ENCODE data around the gene PRELID3B. TPM values are rescaled to one million over a fixed set of nuclear protein-coding genes. Genes with fewer than 3 reads are reported as not detected.
A peak's percentile ranks its signal among the peaks of the same experiment; 100 is the strongest.

The PRELID3B gene
- total and polyA plus RNA-seq, 4 donors: 19.9 to 61.1 (median 41.2) TPM

DNA sequence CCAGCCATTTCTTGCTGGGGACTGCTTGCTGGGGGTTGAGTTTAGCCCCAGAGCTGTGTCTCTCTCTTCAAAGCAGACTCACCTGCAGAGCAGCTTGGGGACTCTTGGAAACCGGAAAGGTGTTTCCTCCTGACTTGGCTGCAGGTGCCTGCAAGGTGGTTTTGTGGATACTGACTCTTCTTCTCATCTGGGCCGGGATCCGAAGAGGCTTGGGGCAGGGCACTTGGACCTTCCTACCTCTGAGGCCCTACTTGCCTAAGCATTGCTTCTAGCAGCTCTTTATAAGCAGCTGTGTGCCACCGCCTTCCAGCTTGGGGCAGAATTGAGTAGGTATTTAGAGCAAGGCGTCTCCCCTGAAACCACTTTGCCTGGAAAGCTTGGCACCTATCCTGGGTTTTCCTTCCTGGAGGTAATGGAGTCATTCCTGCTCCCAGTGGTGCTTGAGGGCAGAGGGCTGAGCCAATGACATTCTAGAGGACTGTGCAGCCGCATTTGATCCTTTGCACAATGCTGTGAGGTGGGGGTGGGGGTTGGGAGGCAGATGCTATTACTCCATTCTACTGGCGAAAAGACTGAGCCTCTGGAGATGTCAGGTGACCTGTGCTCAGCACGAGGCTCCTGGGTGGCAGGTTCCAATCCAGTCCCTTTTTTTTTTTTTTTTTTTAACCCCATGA lies 32.1 kb downstream of the PRELID3B start:
- H3K27ac ChIP-seq (ENCODE audit: low read depth in 1 of 2, low read length in 1 of 2): peak overlapping the region in 1 of 2 donors; percentile 64
- H3K9ac ChIP-seq (ENCODE audit: insufficient read depth in 1 of 2, low read length in 2 of 2): no peak overlapping the region
- ATAC-seq (ENCODE audit: insufficient read depth, low FRiP score) (no peak), DNase-seq (peak in 1 of 3 donors; percentile 66)
- 55 to 68% methylated on average over 8 of the region's 8 CpGs for WGBS, 2 donors
- peaks cover 0 to 27% (median 17%) of the 10 kb centered on the region in 5 donors for H3K4me1 ChIP-seq (ENCODE audit: control insufficient read depth in 5 of 5, insufficient read depth in 5 of 5, low read length in 5 of 5)
- no peak overlapping the region for H3K4me3 ChIP-seq
- no peaks in the 10 kb centered on the region for H3K9me3 ChIP-seq (ENCODE audit: control insufficient read depth in 4 of 4, insufficient read depth in 3 of 4, low read length in 3 of 4)
- H3K27me3 ChIP-seq (ENCODE audit: control insufficient read depth in 3 of 3, insufficient read depth in 3 of 3, low read length in 2 of 3): no peaks in the 10 kb centered on the region
- H3K36me3 ChIP-seq (ENCODE audit: control insufficient read depth in 4 of 4, insufficient read depth in 4 of 4, low read length in 4 of 4): no peaks in the 10 kb centered on the region
- TF ChIP-seq, protein P1, sequence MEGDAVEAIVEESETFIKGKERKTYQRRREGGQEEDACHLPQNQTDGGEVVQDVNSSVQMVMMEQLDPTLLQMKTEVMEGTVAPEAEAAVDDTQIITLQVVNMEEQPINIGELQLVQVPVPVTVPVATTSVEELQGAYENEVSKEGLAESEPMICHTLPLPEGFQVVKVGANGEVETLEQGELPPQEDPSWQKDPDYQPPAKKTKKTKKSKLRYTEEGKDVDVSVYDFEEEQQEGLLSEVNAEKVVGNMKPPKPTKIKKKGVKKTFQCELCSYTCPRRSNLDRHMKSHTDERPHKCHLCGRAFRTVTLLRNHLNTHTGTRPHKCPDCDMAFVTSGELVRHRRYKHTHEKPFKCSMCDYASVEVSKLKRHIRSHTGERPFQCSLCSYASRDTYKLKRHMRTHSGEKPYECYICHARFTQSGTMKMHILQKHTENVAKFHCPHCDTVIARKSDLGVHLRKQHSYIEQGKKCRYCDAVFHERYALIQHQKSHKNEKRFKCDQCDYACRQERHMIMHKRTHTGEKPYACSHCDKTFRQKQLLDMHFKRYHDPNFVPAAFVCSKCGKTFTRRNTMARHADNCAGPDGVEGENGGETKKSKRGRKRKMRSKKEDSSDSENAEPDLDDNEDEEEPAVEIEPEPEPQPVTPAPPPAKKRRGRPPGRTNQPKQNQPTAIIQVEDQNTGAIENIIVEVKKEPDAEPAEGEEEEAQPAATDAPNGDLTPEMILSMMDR (IDR thresholded peaks at IDR 0.05; ENCODE audit: control extremely low read depth, extremely low read depth): no peak

DNA sequence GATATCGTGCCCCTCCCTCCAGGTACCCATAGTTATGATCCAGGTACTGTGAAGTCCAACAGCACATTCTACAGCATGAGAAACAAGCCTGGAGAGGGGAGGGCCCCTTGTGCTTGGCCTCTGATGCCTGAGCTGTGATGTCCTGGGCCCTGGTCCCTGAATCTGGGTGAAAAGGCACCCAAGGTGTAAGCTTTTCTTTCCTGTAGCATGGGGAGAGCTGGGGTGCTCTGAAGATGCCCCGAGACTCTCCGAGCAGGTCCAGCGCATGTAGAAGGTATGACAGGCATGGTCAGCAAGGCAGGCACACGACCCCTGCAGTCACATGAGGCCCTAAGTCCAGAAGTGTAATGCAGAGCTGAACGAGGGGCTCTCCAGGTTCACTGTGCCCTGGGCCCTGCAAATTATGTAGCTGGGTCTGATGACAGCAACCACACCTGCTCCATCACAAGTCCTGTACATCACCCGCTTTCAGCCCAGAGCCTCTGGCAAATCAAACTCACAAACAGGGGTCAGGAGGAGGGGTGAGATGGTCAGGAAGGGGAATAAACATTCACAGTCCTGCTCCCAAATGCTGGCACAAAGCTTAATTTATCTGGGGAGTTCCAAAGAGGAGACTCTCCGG lies 33.8 kb downstream of the PRELID3B start:
- no peak for DNase-seq
- Histone ChIP-seq H3K36me3 (ENCODE audit: control insufficient read depth in 4 of 4, insufficient read depth in 4 of 4, low read length in 4 of 4) (peaks cover 0 to 2% (median 0%) of the 10 kb centered on the region in 4 donors), H3K27ac (ENCODE audit: low read depth in 1 of 2, low read length in 1 of 2) (peak overlapping the region in 1 of 2 donors; percentile 73), H3K4me1 (ENCODE audit: control insufficient read depth in 5 of 5, insufficient read depth in 5 of 5, low read length in 5 of 5) (peaks cover 0 to 29% (median 14%) of the 10 kb centered on the region in 5 donors), H3K27me3 (ENCODE audit: control insufficient read depth in 3 of 3, insufficient read depth in 3 of 3, low read length in 2 of 3) (no peaks in the 10 kb centered on the region), H3K4me3 (no peak overlapping the region), H3K9ac (ENCODE audit: insufficient read depth in 1 of 2, low read length in 2 of 2) (no peak overlapping the region), H3K9me3 (ENCODE audit: control insufficient read depth in 4 of 4, insufficient read depth in 3 of 4, low read length in 3 of 4) (no peaks in the 10 kb centered on the region)
- TF ChIP-seq, protein P1 (IDR thresholded peaks at IDR 0.05; ENCODE audit: control extremely low read depth, extremely low read depth): no peak
- ATAC-seq (ENCODE audit: insufficient read depth, low FRiP score): no peak
- 82 to 89% methylated on average over 8 of the region's 8 CpGs for WGBS, 2 donors

GRCh38 chr20:59007665-59008511 lies 34.7 kb downstream of the PRELID3B start:
- TF ChIP-seq, protein P1 (IDR thresholded peaks at IDR 0.05; ENCODE audit: control extremely low read depth, extremely low read depth): no peak
- WGBS, 2 donors: 53 to 71% methylated on average over 24 of the region's 24 CpGs
- no peak overlapping the region for H3K4me3 ChIP-seq
- H3K36me3 ChIP-seq (ENCODE audit: control insufficient read depth in 4 of 4, insufficient read depth in 4 of 4, low read length in 4 of 4): peaks cover 0 to 6% (median 0%) of the 10 kb centered on the region in 4 donors
- H3K27me3 ChIP-seq (ENCODE audit: control insufficient read depth in 3 of 3, insufficient read depth in 3 of 3, low read length in 2 of 3): no peaks in the 10 kb centered on the region
- H3K9me3 ChIP-seq (ENCODE audit: control insufficient read depth in 4 of 4, insufficient read depth in 3 of 4, low read length in 3 of 4): no peaks in the 10 kb centered on the region
- peaks cover 0 to 29% (median 14%) of the 10 kb centered on the region in 5 donors for H3K4me1 ChIP-seq (ENCODE audit: control insufficient read depth in 5 of 5, insufficient read depth in 5 of 5, low read length in 5 of 5)
- DNase-seq (no peak), ATAC-seq (ENCODE audit: insufficient read depth, low FRiP score) (peak; percentile 15)
- H3K9ac ChIP-seq (ENCODE audit: insufficient read depth in 1 of 2, low read length in 2 of 2): no peak overlapping the region
- H3K27ac ChIP-seq (ENCODE audit: low read depth in 1 of 2, low read length in 1 of 2): peak overlapping the region; percentile 86 to 95
